Esophagus muscularis mucosa (tissue), 3 donors: ENCODE results near the gene PFKFB1.

Source experiments
- EP300 ChIP-seq: sonication (generic); formaldehyde crosslinking; IDR thresholded peaks from one replicate; pipeline ENCODE4 v1.6.1; 2017; ENCODE audit warnings: antibody characterized with exemption
- POLR2AphosphoS5 ChIP-seq, 2 donors: sonication (generic); formaldehyde crosslinking; IDR thresholded peaks; one replicate each; pipeline ENCODE4 v1.6.1; 2017; ENCODE audit warnings: antibody characterized with exemption in 2 of 2

DNA sequence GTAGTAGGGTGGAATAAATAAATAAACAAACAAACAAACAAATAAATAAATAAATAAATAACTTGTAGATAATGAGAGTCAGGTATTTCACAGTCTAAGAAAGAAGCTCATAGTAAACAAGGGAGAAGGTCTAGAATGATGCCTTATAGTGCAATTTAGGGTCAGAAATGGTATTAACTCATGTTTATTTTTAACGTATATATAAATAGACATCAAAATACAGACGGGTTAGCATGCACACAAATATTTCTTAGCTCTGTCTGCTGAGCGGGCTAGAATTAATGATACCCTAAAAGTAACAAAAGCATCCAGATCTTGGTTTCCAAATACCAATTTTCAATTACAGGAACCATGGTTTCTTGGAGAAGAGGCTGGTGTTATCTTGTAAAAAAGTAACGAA, 16.6 kb downstream of the PFKFB1 start:
- TF ChIP-seq EP300 (no peak), POLR2AphosphoS5 (IDR thresholded peaks at IDR 0.05) (no peak)
